ENCODE results near the gene OR12D1.

The OR12D1 gene

GRCh38 chr6:29465801-29466200 is 51.1 kb downstream of the OR12D1 start:
- no peak for DNase-seq

- DNase-seq: no peak
Observed at GRCh38 chr6:29466241-29466640, 51.5 kb downstream of the OR12D1 start.
